Urinary bladder (tissue), 4 donors: Measurements from ENCODE around the gene CLEC17A. TPM values are rescaled to one million over a fixed set of nuclear protein-coding genes. Genes with fewer than 3 reads are reported as not detected.
"Not testable (repeated sequence)": the region's sequence is repeated elsewhere in the genome, so short reads cannot be mapped to it uniquely, and the experiment has no call there.

Experiments
- DNase-seq: peaks from one replicate; pipeline ENCODE4 v3.0.0-alpha.2; 2015; ENCODE audit errors: extremely low spot score
- H3K27ac ChIP-seq: one replicate; pipeline ENCODE4 v1.5.1; 2013; ENCODE audit warnings: low read depth, mild to moderate bottlenecking, moderate library complexity
- H3K36me3 ChIP-seq: one replicate; pipeline ENCODE4 v1.6.1; 2013; ENCODE audit warnings: mild to moderate bottlenecking, moderate library complexity; ENCODE audit not compliant: insufficient read depth
- H3K4me1 ChIP-seq: one replicate; pipeline ENCODE4 v1.6.1; 2013; ENCODE audit warnings: mild to moderate bottlenecking, moderate library complexity; ENCODE audit not compliant: insufficient read depth
- H3K4me3 ChIP-seq: one replicate; pipeline ENCODE4 v1.5.1; 2013; ENCODE audit warnings: low read depth, low read length
- WGBS: extraction: QIAGEN DNeasy Blood & Tissue Kit; methylation state at CpG from one replicate; pipeline ENCODE4 v1.1.7; 2013; 5-methylcytosine and 5-hydroxymethylcytosine counted together
- polyA plus RNA-seq: library from polyadenylated mRNA; stranded (reverse); fragments of 200-250 nt; gene quantifications from one replicate; pipeline ENCODE4 v1.2.3, GENCODE V29; 2013
- total RNA-seq: library from RNA; depleted of rRNA; stranded (reverse); fragments of >200 nt; gene quantifications from one replicate; pipeline ENCODE4 v1.2.3, GENCODE V29; 2014
- donor health status: healthy with polysubstance abuse.
- donor health status: healthy.

CLEC17A gene
- total and polyA plus RNA-seq, 2 donors: 0.21 TPM; not detected in 1

- WGBS: 86% methylated on average over 3 of the region's 3 CpGs
- DNase-seq: no peak
- no peak overlapping the region for H3K4me3 ChIP-seq
These were observed 33.5 kb downstream of the CLEC17A start for GRCh38 chr19:14616407-14616806.

DNA sequence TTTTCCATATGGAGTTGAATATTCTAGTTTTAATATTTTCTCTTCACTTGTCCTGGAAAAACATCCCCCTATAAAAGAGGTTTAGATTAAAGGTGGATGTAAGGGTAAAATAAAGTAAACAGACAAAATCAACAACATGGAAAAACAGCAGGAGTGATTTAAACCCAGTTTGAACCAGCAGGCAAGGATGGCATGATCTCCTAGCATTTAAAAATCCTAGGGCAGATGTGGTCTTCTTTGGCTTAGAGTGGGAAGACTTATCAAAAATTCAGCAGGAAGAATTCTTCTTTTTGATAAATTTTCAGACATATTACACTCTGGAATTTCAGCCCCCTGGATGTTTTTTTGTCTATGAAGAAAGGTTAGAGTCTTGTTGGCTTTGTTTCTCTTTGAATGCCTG lies 36.5 kb downstream of the CLEC17A start:
- Histone ChIP-seq H3K4me1 (no peaks in the 10 kb centered on the region), H3K27ac (no peak overlapping the region), H3K4me3 (no peak overlapping the region), H3K36me3 (no peaks in the 10 kb centered on the region)
- no peak for DNase-seq

More at GRCh38 chr19:14616407-14616806, 33.5 kb downstream of the CLEC17A start:
- Histone ChIP-seq H3K36me3 (no peaks in the 10 kb centered on the region), H3K27ac (no peak overlapping the region), H3K4me1 (no peaks in the 10 kb centered on the region)

DNA sequence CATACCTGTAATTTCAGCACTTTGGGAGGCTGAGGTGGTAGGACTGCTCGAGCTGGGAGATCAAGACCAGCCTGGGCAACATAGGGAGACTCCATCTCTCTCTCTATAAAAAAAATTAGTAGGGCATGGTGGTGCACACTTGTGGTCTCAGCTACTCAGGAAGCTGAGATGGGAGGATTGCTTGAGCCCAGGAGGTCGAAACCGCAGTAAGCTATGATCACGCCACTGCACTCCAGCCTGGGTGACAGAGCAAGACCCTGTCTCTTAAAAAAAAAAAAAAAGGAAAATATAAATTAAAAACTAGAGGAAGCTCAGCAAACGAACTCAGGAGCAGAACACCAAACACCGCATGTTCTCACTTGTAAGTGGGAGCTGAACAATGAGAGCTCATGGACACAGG lies 41.6 kb downstream of the CLEC17A start:
- H3K36me3 ChIP-seq, DNase-seq, H3K4me1 ChIP-seq, H3K4me3 ChIP-seq, H3K27ac ChIP-seq: not testable (repeated sequence)
- WGBS: 78% methylated on average over 6 of the region's 6 CpGs

- 90% methylated on average over 1 of the region's 1 CpG for WGBS
These were observed 46.7 kb downstream of the CLEC17A start for GRCh38 chr19:14629557-14629956.

GRCh38 chr19:14632286-14632685 lies 49.4 kb downstream of the CLEC17A start:
- H3K4me3 ChIP-seq: no peak overlapping the region
- DNase-seq: no peak
- H3K4me1 ChIP-seq: no peaks in the 10 kb centered on the region
- WGBS: 12% methylated on average over 1 of the region's 1 CpG
- no peak overlapping the region for H3K27ac ChIP-seq
- H3K36me3 ChIP-seq: no peaks in the 10 kb centered on the region

More at GRCh38 chr19:14629557-14629956, 46.7 kb downstream of the CLEC17A start:
- Histone ChIP-seq H3K36me3 (no peaks in the 10 kb centered on the region), H3K4me3 (no peak overlapping the region), H3K4me1 (no peaks in the 10 kb centered on the region), H3K27ac (no peak overlapping the region)
- DNase-seq: no peak

- no peak for DNase-seq
- H3K27ac ChIP-seq: no peak overlapping the region
- no peaks in the 10 kb centered on the region for H3K4me1 ChIP-seq
- no peak overlapping the region for H3K4me3 ChIP-seq
- WGBS: 36% methylated on average over 4 of the region's 4 CpGs
- no peaks in the 10 kb centered on the region for H3K36me3 ChIP-seq
These were observed 56.8 kb downstream of the CLEC17A start for GRCh38 chr19:14639536-14640277.

GRCh38 chr19:14648506-14648905 lies 65.6 kb downstream of the CLEC17A start:
- H3K36me3 ChIP-seq: no peaks in the 10 kb centered on the region
- H3K4me1 ChIP-seq: no peaks in the 10 kb centered on the region
- WGBS: 90% methylated on average over 2 of the region's 2 CpGs
- H3K27ac ChIP-seq: no peak overlapping the region
- H3K4me3 ChIP-seq: no peak overlapping the region
- no peak for DNase-seq

- H3K36me3 ChIP-seq: no peaks in the 10 kb centered on the region
- DNase-seq: no peak
- H3K4me3 ChIP-seq: no peak overlapping the region
- no peaks in the 10 kb centered on the region for H3K4me1 ChIP-seq
- H3K27ac ChIP-seq: no peak overlapping the region
- WGBS: 58% methylated on average over 4 of the region's 4 CpGs
These were observed 66.1 kb downstream of the CLEC17A start for GRCh38 chr19:14649020-14649419.

GRCh38 chr19:14650161-14650560 lies 67.3 kb downstream of the CLEC17A start:
- DNase-seq: no peak
- Histone ChIP-seq H3K4me3 (no peak overlapping the region), H3K36me3 (no peaks in the 10 kb centered on the region), H3K4me1 (no peaks in the 10 kb centered on the region), H3K27ac (no peak overlapping the region)
- 76% methylated on average over 2 of the region's 2 CpGs for WGBS

DNA sequence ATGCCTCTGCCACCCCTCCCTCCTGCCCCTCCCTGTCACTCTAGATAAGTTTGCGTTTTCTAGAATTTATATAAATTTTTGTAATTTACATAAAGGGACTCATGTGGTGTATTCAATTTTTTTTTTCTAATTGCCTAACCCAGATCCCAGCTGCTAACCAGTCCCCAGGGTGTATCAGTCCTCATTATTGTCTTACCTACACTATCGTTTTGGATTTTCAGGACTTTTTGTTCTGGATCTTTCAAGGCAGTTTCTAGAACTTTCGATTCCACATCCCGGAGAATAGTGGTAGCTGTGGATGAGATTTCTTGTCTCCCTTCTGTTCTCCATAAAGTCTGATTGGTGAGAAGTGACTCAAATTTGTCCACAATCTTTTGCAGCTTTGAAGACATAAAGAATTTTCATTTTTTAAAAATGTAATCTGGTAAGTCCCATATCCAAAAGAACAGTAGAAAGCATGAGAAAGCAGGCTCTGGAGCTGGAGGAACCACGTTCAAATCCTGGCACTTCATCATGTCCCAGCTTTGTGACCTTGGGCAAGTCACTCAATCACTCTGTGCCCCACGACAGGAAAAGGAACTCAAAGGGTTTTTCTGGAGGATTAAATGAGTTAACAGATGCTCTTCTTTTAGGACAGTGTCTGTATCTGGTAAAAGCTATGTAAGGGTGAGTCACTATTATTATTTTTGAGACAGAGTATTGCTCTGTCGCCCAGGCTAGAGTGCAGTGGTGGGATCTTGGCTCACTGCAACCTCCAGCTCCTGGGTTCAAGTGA lies 72.1 kb downstream of the CLEC17A start:
- 70% methylated on average over 7 of the region's 7 CpGs for WGBS
- H3K4me3 ChIP-seq: no peak overlapping the region
- no peak for DNase-seq
- H3K4me1 ChIP-seq: no peaks in the 10 kb centered on the region
- H3K27ac ChIP-seq: no peak overlapping the region
- H3K36me3 ChIP-seq: no peaks in the 10 kb centered on the region

- H3K4me1 ChIP-seq: no peaks in the 10 kb centered on the region
- no peaks in the 10 kb centered on the region for H3K36me3 ChIP-seq
- DNase-seq: no peak
- 74% methylated on average over 11 of the region's 11 CpGs for whole genome bisulfite sequencing
- H3K4me3 ChIP-seq: no peak overlapping the region
- H3K27ac ChIP-seq: no peak overlapping the region
These were observed 72.8 kb downstream of the CLEC17A start for GRCh38 chr19:14655726-14656125.

DNA sequence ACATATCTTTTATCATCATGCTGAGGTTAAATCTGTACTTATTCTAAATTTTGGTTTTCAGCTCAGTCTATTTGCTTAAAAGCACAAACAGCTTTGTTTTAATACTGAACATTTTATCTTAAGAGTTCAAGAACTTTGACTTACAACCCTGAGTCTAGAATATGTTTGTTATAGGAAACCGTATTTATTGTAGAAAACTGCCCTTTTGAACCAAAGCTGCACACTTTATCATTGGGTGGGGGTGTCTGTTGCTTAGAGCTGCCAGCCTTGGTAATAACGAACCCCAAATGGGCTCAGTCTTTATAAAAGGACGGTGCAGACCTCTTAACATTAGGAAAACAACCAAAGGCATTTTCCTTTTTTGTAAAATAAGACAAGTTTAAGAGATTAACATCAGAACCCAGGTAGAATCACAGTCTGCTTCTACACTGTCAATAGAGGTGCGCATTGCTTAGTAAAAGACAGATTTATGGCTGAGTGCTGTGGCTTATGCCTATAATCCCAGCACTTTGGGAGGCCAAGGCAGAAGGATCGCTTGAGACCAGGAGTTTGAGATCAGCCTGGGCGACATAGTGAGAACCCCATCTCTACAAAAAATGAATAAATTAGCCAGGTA lies 77.1 kb downstream of the CLEC17A start:
- Histone ChIP-seq H3K36me3 (no peaks in the 10 kb centered on the region), H3K27ac (no peak overlapping the region), H3K4me3 (no peak overlapping the region), H3K4me1 (no peaks in the 10 kb centered on the region)
- no peak for DNase-seq
- WGBS: 64% methylated on average over 6 of the region's 6 CpGs

DNA sequence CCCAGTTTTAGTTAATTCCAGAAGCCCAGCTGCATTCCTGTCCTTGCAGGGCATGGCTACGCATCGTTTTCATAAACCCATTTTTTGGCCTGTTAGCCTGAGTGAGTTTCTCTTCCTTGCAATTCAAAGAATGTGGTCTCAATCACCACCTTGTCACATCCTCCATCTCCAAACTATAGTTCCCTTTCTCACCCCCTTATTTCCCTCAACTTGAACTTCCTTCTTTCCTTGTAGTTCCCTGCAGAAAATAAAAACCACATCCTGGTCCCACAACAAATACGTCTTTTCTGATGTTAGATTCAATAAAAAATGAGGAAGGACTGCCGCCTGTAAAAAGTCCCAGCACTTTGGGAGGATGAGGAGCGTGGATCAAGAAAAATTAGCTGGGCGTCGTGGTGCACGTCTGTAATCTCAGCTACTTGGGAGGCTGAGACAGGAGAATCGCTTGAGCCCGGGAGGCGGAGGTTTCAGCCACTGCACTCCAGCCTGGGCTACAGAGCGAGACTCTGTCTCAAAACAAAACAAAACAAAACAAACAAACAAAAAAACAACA lies 78.6 kb downstream of the CLEC17A start:
- 76% methylated on average over 12 of the region's 12 CpGs for WGBS
- no peak for DNase-seq

More for the DNA sequence above, 78.6 kb downstream of the CLEC17A start:
- Histone ChIP-seq H3K36me3 (no peaks in the 10 kb centered on the region), H3K4me1 (no peaks in the 10 kb centered on the region), H3K27ac (no peak overlapping the region), H3K4me3 (no peak overlapping the region)
